NCI-H2081 (cell line): ENCODE measurements around the gene CEP72.
"Not testable (repeated sequence)": the region's sequence is repeated elsewhere in the genome, so short reads cannot be mapped to it uniquely, and the experiment has no call there.

ENCODE experiments used
- DNase-seq, 2 experiments: peaks; one replicate each; lab custom pipeline; 2025; lab: John Stamatoyannopoulos, UW

Gene CEP72

GRCh38 chr5:580436-580835 is 31.7 kb upstream of the CEP72 start:
- no peak for DNase-seq

- no peak for DNase-seq
These were observed 30.9 kb upstream of the CEP72 start for GRCh38 chr5:581266-581665.

GRCh38 chr5:581941-582340 is 30.2 kb upstream of the CEP72 start:
- no peak for DNase-seq

- not testable (repeated sequence) for DNase-seq
These were observed 29.7 kb upstream of the CEP72 start for GRCh38 chr5:582445-582844.

- DNase-seq, result no peak
These were observed 29.1 kb upstream of the CEP72 start for GRCh38 chr5:582936-583635.

GRCh38 chr5:583645-584044 is 28.5 kb upstream of the CEP72 start:
- no peak for DNase-seq

- no peak for DNase-seq
These were observed 27.9 kb upstream of the CEP72 start for GRCh38 chr5:584216-584615.

- no peak for DNase-seq
These were observed 27.3 kb upstream of the CEP72 start for GRCh38 chr5:584846-585245.

GRCh38 chr5:585556-585955 is 26.6 kb upstream of the CEP72 start:
- no peak for DNase-seq

GRCh38 chr5:585962-586628 is 26.0 kb upstream of the CEP72 start:
- no peak for DNase-seq

GRCh38 chr5:586751-587285 is 25.3 kb upstream of the CEP72 start:
- no peak for DNase-seq

GRCh38 chr5:587403-587802 is 24.7 kb upstream of the CEP72 start:
- DNase-seq, result no peak

GRCh38 chr5:588406-588995 is 23.6 kb upstream of the CEP72 start:
- no peak for DNase-seq

GRCh38 chr5:589173-589572 is 23.0 kb upstream of the CEP72 start:
- DNase-seq, result no peak

- DNase-seq, result no peak
These were observed 22.6 kb upstream of the CEP72 start for GRCh38 chr5:589588-589987.

GRCh38 chr5:590346-590745 is 21.8 kb upstream of the CEP72 start:
- no peak for DNase-seq

- no peak for DNase-seq
These were observed 20.4 kb upstream of the CEP72 start for GRCh38 chr5:591746-592145.

- no peak for DNase-seq
These were observed 20.0 kb upstream of the CEP72 start for GRCh38 chr5:592158-592557.

GRCh38 chr5:593511-593910 is 18.6 kb upstream of the CEP72 start:
- no peak for DNase-seq

GRCh38 chr5:594226-594860 is 17.8 kb upstream of the CEP72 start:
- DNase-seq, result no peak

- no peak for DNase-seq
These were observed 16.8 kb upstream of the CEP72 start for GRCh38 chr5:595285-595875.

- DNase-seq, result no peak
These were observed 14.1 kb upstream of the CEP72 start for GRCh38 chr5:597871-598563.
